ENCODE results near the gene TRPV3.

TRPV3 gene

DNA sequence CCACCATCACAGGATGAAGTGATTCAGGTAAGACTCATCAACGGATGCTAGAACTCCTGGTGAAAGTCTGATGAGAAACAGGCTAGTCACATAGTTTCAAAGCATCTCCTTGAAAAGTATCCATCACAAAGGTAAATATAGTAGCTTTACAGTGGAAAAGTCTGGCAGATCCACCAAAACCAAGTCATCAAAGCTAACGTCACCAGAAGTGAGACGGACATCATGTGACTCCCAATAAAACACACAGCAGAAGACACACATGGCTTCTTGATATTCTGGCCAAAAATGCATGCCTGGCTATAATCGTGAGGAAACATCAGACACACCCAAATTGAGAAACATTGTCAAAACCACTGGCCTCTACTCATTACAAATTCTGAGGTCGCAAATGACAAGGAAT is 17.9 kb upstream of the TRPV3 start:
- no peaks in the 10 kb centered on the region for H3K79me2 ChIP-seq (ENCODE audit: insufficient read depth, low read length)
- H3K4me2 ChIP-seq (ENCODE audit: low read length): no peak overlapping the region
- no peaks in the 10 kb centered on the region for H3K27me3 ChIP-seq (ENCODE audit: insufficient read depth, low read length)
- no peaks in the 10 kb centered on the region for H4K20me1 ChIP-seq (ENCODE audit: insufficient read depth, low read length)
- no peaks in the 10 kb centered on the region for H3K9me2 ChIP-seq (ENCODE audit: low read depth, low read length)
- H3K4me1 ChIP-seq (ENCODE audit: insufficient read depth, low read length, severe bottlenecking): peaks cover 32% of the 10 kb centered on the region
- TF ChIP-seq EZH2 (IDR thresholded peaks at IDR 0.05; ENCODE audit: borderline replicate concordance, low read length): no peak
- TF ChIP-seq, protein P1, sequence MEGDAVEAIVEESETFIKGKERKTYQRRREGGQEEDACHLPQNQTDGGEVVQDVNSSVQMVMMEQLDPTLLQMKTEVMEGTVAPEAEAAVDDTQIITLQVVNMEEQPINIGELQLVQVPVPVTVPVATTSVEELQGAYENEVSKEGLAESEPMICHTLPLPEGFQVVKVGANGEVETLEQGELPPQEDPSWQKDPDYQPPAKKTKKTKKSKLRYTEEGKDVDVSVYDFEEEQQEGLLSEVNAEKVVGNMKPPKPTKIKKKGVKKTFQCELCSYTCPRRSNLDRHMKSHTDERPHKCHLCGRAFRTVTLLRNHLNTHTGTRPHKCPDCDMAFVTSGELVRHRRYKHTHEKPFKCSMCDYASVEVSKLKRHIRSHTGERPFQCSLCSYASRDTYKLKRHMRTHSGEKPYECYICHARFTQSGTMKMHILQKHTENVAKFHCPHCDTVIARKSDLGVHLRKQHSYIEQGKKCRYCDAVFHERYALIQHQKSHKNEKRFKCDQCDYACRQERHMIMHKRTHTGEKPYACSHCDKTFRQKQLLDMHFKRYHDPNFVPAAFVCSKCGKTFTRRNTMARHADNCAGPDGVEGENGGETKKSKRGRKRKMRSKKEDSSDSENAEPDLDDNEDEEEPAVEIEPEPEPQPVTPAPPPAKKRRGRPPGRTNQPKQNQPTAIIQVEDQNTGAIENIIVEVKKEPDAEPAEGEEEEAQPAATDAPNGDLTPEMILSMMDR (IDR thresholded peaks at IDR 0.05; ENCODE audit: low read length): no peak
- no peaks in the 10 kb centered on the region for H3K36me3 ChIP-seq (ENCODE audit: insufficient read depth, low read length)
- no peaks in the 10 kb centered on the region for H3K9me3 ChIP-seq (ENCODE audit: low read length)
- no peak overlapping the region for H3K27ac ChIP-seq (ENCODE audit: low read depth, low read length, poor library complexity, severe bottlenecking)
- H2AFZ ChIP-seq (ENCODE audit: low read length): no peak overlapping the region
- no peak overlapping the region for H3K4me3 ChIP-seq (ENCODE audit: low read depth, low read length, poor library complexity, severe bottlenecking)
- H3F3A ChIP-seq (ENCODE audit: insufficient read depth, low read length): no peaks in the 10 kb centered on the region
- no peak overlapping the region for H3K9ac ChIP-seq (ENCODE audit: low read length)

DNA sequence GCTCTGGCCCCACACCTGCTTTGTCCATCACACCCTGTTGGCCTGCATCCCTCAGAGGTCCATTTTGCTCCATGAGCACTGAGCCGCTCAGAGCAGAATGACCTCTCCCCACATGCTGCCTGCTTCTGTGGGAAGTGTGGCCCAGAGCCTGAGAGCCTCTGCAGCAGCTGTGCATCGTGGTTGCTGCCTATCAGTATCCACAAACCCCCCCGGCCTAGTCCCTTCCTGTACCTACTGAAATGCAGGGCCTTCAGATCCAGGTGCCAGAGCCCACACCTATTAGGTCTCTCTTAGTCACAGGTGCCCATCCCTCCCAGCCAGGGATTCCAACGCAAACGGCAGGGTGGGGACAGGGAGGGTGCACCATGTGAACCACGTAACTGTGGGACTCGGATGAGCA is 16.6 kb upstream of the TRPV3 start:
- Histone ChIP-seq H3K9me3 (ENCODE audit: low read length) (no peaks in the 10 kb centered on the region), H3K27me3 (ENCODE audit: insufficient read depth, low read length) (no peaks in the 10 kb centered on the region), H3K27ac (ENCODE audit: low read depth, low read length, poor library complexity, severe bottlenecking) (no peak overlapping the region), H3K79me2 (ENCODE audit: insufficient read depth, low read length) (no peaks in the 10 kb centered on the region), H3K4me3 (ENCODE audit: low read depth, low read length, poor library complexity, severe bottlenecking) (no peak overlapping the region), H3K36me3 (ENCODE audit: insufficient read depth, low read length) (no peaks in the 10 kb centered on the region), H4K20me1 (ENCODE audit: insufficient read depth, low read length) (no peaks in the 10 kb centered on the region), H2AFZ (ENCODE audit: low read length) (no peak overlapping the region), H3K4me1 (ENCODE audit: insufficient read depth, low read length, severe bottlenecking) (peaks cover 34% of the 10 kb centered on the region), H3K9ac (ENCODE audit: low read length) (no peak overlapping the region), H3K9me2 (ENCODE audit: low read depth, low read length) (no peaks in the 10 kb centered on the region), H3F3A (ENCODE audit: insufficient read depth, low read length) (no peaks in the 10 kb centered on the region), H3K4me2 (ENCODE audit: low read length) (no peak overlapping the region)
- no peak for TF ChIP-seq EZH2 (IDR thresholded peaks at IDR 0.05; ENCODE audit: borderline replicate concordance, low read length)
- TF ChIP-seq, protein P1 (IDR thresholded peaks at IDR 0.05; ENCODE audit: low read length): no peak

DNA sequence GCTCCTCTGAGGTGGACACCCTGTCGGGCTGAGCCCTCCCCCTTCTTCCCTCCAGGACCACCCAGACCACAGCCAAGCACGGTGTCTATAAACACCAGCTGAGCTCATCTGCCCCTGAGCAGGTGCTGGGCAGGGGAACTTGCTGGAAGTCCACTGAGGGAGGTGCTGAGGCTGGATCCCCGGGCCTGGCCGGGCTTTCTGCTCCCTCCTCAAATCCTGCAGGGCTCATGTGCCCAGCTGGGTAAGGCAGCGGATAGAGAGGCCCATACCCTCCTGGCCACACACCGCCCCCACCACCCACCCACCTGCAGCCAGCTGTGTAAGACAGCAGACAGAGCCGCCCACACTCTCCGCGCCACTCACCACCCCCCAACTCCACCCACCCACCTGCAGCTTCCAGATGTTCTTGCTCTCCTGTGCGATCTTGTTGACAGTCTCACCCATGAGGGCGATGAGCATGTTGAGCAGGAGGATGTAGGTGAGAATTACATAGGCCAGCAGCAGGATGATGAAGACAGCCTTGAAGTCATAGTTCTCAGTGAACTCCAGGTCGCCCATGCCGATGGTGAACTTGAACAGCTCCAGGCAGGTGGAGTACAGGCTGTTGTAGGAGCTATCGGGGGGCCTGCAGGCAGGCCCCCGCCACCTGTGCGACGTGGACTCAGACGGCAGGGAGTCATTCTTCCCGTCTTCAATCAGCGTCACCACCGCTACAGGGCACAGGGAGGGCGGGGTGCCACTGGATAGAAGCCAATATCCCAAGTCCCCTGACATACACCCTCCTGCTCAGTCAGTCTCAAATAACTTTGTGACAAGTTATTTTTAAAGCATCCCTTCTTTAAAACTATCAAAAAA is 15.9 kb upstream of the TRPV3 start:
- Histone ChIP-seq H3K9me3 (ENCODE audit: low read length) (no peaks in the 10 kb centered on the region), H3F3A (ENCODE audit: insufficient read depth, low read length) (no peaks in the 10 kb centered on the region)

More for the DNA sequence above, 15.9 kb upstream of the TRPV3 start:
- no peak overlapping the region for H3K4me3 ChIP-seq (ENCODE audit: low read depth, low read length, poor library complexity, severe bottlenecking)
- no peaks in the 10 kb centered on the region for H3K79me2 ChIP-seq (ENCODE audit: insufficient read depth, low read length)
- peak overlapping the region; percentile 69 for H3K27ac ChIP-seq (ENCODE audit: low read depth, low read length, poor library complexity, severe bottlenecking)
- peaks cover 34% of the 10 kb centered on the region for H3K4me1 ChIP-seq (ENCODE audit: insufficient read depth, low read length, severe bottlenecking)
- no peak overlapping the region for H2AFZ ChIP-seq (ENCODE audit: low read length)
- no peaks in the 10 kb centered on the region for H3K27me3 ChIP-seq (ENCODE audit: insufficient read depth, low read length)
- H4K20me1 ChIP-seq (ENCODE audit: insufficient read depth, low read length): no peaks in the 10 kb centered on the region
- no peak overlapping the region; the same call in 1 of the 2 replicates for H3K4me2 ChIP-seq (ENCODE audit: low read length)
- TF ChIP-seq, protein P1 (IDR thresholded peaks at IDR 0.05; ENCODE audit: low read length): no peak
- no peak for TF ChIP-seq EZH2 (IDR thresholded peaks at IDR 0.05; ENCODE audit: borderline replicate concordance, low read length)
- no peaks in the 10 kb centered on the region for H3K36me3 ChIP-seq (ENCODE audit: insufficient read depth, low read length)
- H3K9me2 ChIP-seq (ENCODE audit: low read depth, low read length): no peaks in the 10 kb centered on the region
- H3K9ac ChIP-seq (ENCODE audit: low read length): no peak overlapping the region
